Measurements from ENCODE around the gene LTB4R. TPM values are rescaled to one million over a fixed set of nuclear protein-coding genes. Genes with fewer than 3 reads are reported as not detected.

LTB4R gene
- total RNA-seq, 1 donor from 2014 or later = 1.6 TPM

- peak; percentile 6 for ATAC-seq
- intact Hi-C loops (cut with micrococcal nuclease) = no loop called here
- no peak for DNase-seq
Observed at GRCh38 chr14:24277606-24278321, 33.5 kb upstream of the LTB4R start.

DNA sequence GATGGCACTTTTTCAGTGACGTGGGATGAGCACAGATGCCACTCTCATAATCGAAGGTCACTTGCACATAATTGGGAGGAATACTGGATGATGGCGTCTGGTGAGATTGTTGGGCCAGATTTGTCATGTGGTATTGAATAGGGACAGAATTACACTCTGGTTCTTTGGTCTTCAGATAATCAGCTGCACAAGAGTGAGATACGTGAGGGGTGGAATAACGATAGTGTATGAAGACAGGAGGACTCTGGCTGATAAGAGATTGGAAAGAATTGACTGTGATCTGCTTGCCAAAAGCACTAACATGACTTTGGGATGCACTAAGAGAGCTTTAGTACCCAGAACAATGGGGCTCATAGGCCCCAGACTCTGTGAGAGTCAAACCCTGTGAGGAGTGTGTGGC lies 32.9 kb upstream of the LTB4R start:
- no peak for ATAC-seq
- intact Hi-C loops (cut with micrococcal nuclease) = no loop called here
- no peak for DNase-seq

- DNase-seq (peak; percentile 73), ATAC-seq (peak; percentile 88)
- intact Hi-C loops (cut with micrococcal nuclease) = no loop called here
Observed at GRCh38 chr14:24279301-24280186, 31.8 kb upstream of the LTB4R start.

- ATAC-seq (peak; percentile 41), DNase-seq (no peak)
- intact Hi-C loops (cut with micrococcal nuclease) = no loop called here
Observed at GRCh38 chr14:24280797-24281460, 30.4 kb upstream of the LTB4R start.

DNA sequence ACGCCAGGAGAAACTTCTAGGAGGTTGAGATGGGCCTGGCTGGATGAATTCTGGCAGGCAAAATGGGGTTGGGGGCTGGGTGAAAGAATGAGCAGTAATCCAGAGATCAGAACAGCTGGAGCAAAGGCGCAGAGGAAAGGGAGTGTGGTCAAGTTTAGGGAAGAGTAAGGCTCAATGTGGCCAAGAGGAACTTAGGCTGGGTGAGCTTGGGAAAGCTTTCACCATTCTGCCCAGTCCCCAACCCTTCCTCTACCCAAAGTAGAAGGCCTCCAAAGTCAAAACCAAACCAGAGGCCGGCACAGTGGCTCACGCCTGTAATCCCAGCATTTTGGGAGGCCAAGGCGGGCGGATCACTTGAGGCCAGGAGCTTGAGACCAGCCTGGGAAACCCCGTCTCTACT lies 29.7 kb upstream of the LTB4R start:
- intact Hi-C loops (cut with micrococcal nuclease) = no loop called here
- DNase-seq = no peak
- ATAC-seq = no peak

DNA sequence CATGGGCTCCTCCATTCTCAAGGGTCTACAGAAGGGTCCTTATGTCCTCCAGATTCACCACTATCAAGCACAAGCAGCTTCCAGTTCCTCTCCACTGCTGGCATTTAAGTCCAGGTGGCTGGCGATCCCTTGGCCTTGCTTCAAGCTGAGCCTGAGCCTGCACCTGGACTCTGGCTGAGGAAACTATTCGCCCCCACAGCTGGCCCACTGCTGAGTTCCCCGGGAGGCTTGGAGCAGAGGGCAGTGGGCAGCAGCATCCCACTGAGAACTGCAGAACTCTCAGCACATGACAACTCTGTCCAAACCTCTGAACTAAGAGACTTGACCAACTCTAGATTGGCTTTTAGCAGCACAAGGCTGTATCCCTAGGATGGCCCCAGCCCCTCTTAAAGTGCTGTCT lies 28.6 kb upstream of the LTB4R start:
- DNase-seq = no peak
- intact Hi-C loops (cut with micrococcal nuclease) = no loop called here
- no peak for ATAC-seq

- ATAC-seq (no peak), DNase-seq (no peak)
- intact Hi-C loops (cut with micrococcal nuclease) = no loop called here
Observed at GRCh38 chr14:24283796-24284460, 27.4 kb upstream of the LTB4R start.

DNA sequence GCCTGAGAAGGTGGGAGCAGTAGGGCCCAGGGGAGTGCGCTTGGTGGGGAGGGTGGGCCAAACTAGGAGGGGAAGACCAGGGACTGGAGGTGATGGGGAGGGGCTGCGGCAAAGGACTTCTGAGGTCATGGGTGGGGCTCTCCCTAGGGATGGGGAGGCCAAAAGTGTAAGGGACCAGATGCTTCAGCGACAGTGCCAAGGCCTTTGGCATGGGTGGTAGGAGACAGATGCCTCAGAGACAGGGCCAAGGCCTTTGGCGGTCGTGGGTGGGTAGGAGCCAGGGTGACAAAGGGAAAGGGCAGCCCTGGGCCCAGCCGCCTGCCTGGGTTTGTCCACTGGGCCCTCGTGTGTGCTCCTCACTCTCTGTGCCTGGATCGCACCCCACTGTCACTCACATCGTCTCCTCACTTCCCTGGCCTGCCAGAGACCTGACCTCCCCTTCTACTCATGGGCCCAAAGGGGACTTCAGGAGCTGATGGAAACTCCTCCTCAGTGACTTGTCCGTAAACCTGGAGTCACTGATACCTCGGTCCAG lies 26.7 kb upstream of the LTB4R start:
- no peak for ATAC-seq
- DNase-seq = no peak
- intact Hi-C loops (cut with micrococcal nuclease) = no loop called here

- no peak for ATAC-seq
- intact Hi-C loops (cut with micrococcal nuclease) = no loop called here
- no peak for DNase-seq
Observed at GRCh38 chr14:24285351-24285750, 26.0 kb upstream of the LTB4R start.

GRCh38 chr14:24286996-24287395 lies 24.3 kb upstream of the LTB4R start:
- intact Hi-C loops (cut with micrococcal nuclease) = no loop called here
- ATAC-seq (no peak), DNase-seq (no peak)

GRCh38 chr14:24289649-24290280 lies 21.5 kb upstream of the LTB4R start:
- ATAC-seq (no peak), DNase-seq (no peak)
- intact Hi-C loops (cut with micrococcal nuclease) = loop anchor here (5.0 kb wide), 1 partner anchor 42 kb away; no protein-coding TSS in a partner anchor

DNA sequence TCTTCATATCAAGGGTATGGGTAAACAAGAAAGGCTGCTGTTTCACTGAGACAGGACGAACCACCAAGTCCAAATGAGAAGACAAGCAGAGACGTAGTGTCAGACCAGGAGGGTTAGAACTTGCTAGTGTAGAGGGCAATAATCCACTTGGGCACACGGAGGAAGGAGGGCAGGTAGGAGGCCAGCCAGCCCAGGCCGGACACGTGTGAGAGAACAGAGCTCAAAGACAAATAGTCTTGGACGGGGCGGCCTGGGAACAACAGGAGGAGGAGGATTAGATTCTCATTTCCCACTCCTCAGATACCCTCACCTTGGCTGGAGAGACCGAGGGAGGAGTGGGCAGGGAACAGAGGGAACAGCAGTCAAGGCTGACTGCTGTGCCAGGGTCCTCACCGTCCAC lies 20.6 kb upstream of the LTB4R start:
- DNase-seq (no peak), ATAC-seq (no peak)
- intact Hi-C loops (cut with micrococcal nuclease) = loop anchor here (5.0 kb wide), 1 partner anchor 43 kb away; no protein-coding TSS in a partner anchor

GRCh38 chr14:24291446-24292117 lies 19.7 kb upstream of the LTB4R start:
- intact Hi-C loops (cut with micrococcal nuclease) = loop anchor here (5.0 kb wide), 1 partner anchor 44 kb away; no protein-coding TSS in a partner anchor
- DNase-seq (no peak), ATAC-seq (no peak)

DNA sequence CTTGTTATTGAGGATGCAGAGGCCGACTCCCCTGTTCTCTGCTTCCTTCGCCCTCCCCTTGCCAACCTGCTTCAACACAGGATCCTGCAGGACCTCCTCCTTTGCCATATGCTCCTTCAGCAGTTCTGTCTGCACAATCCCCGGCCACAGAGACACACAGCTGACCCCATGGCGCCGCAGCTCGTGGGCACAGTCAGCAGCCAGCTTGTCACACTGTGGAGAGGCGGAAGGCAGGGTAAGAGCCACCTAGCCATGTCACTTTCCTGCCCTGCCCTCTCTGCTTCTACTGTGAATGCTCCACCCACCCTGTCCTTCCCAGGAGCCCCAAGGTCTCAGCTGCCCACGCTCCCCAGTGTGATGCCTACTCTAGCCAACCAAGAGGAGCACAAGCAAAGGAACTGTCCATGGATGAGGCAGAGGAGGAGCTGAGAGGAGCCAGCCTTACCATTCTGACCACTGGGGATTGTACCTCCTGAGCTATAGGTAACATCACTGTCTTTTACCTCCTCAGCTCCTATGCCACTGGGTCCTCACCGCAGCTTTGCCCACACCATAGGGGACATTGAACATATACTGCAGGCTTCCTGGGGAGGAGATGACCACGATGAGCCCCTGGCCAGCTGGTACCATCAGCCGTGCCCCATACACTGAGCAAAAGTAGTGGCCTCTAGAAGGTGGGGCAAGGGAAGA lies 19.0 kb upstream of the LTB4R start:
- ATAC-seq = no peak
- intact Hi-C loops (cut with micrococcal nuclease) = loop anchor here (5.0 kb wide), 1 partner anchor 45 kb away; no protein-coding TSS in a partner anchor
- DNase-seq = no peak

- intact Hi-C loops (cut with micrococcal nuclease) = loop anchor here (5.0 kb wide), 1 partner anchor 46 kb away; no protein-coding TSS in a partner anchor
Observed at GRCh38 chr14:24293525-24293924, 17.8 kb upstream of the LTB4R start.

GRCh38 chr14:24296341-24297157 lies 14.8 kb upstream of the LTB4R start:
- intact Hi-C loops (cut with micrococcal nuclease) = no loop called here
- peak; percentile 60 for DNase-seq
- ATAC-seq = peak; percentile 62

More at GRCh38 chr14:24293525-24293924, 17.8 kb upstream of the LTB4R start:
- DNase-seq = no peak
- ATAC-seq = no peak
